Left lung (tissue), 10 donors: ENCODE results near the gene PLEKHA7. TPM values are rescaled to one million over a fixed set of nuclear protein-coding genes. Genes with fewer than 3 reads are reported as not detected.

ENCODE experiments used
- ATAC-seq: fragments of 200-7000 bp; cut with Tn5 transposase; one replicate; pipeline ENCODE4 v1.9.1; 2020; ENCODE audit warnings: moderate library complexity
- DNase-seq, 4 donors: peaks; one replicate each; pipeline ENCODE4 v3.0.0-alpha.2; 2013 to 2020
- H3K27ac ChIP-seq, 2 donors: fragments of 200-600 bp; sonication (generic) in 1 of 2; one replicate each; pipeline versions ENCODE4 v1.5.0 to v1.8.0; 2020 to 2021
- H3K27me3 ChIP-seq, 2 donors: fragments of 200-600 bp; sonication (generic) in 1 of 2; one replicate each; pipeline versions ENCODE4 v1.5.0 to v1.8.0; 2020 to 2021
- H3K36me3 ChIP-seq, 2 donors: fragments of 200-600 bp; sonication (generic) in 1 of 2; one replicate each; pipeline versions ENCODE4 v1.5.0 to v1.8.0; 2020 to 2021
- H3K4me1 ChIP-seq, 2 donors: fragments of 200-600 bp; one replicate each; pipeline ENCODE4 v1.8.0; 2021
- H3K4me3 ChIP-seq, 2 donors: fragments of 200-600 bp; sonication (generic) in 1 of 2; one replicate each; pipeline versions ENCODE4 v1.5.0 to v1.8.0; 2020 to 2021; ENCODE audit warnings: mild to moderate bottlenecking in 1 of 2
- H3K9me3 ChIP-seq, 2 donors: fragments of 200-600 bp; sonication (generic) in 1 of 2; one replicate each; pipeline versions ENCODE4 v1.5.0 to v1.8.0; 2020 to 2021
- intact Hi-C, 2 donors: fragments of 100-400 bp; cut with DNase I; formaldehyde crosslinking; loops; one replicate each; pipeline versions ENCODE4 v1.11.2 to v1.14.2; 2022
- polyA plus RNA-seq, 6 donors: library from polyadenylated mRNA; unstranded; fragments of 120-200 nt; gene quantifications; one replicate each; pipeline ENCODE4 v1.2.1, GENCODE V29; 2013; ENCODE audit not compliant: insufficient read length in 6 of 6
- total RNA-seq, 2 donors: library from RNA; stranded (reverse); fragmentation: NEBNext Ultra II Directional; extraction: Animal tissue kit (Norgen Biotek cat#: 25700); gene quantifications; one replicate each; pipeline ENCODE4 v1.2.1, GENCODE V29; 2021
- TF ChIP-seq, protein P1 (sequence below), 2 donors: fragments of 200-600 bp; sonication (generic) in 1 of 2; IDR thresholded peaks; one replicate each; pipeline versions ENCODE4 v1.5.0 to v1.8.0; 2021; ENCODE audit warnings: antibody characterized with exemption in 2 of 2
- donor health status: DM: no; HTN: yes; CAD: no.
- donor health status: DM: no; HTN: no; CAD: no.

Gene PLEKHA7
- total and polyA plus RNA-seq, 8 donors = 24.4 to 33.7 (median 29.6) TPM

DNA sequence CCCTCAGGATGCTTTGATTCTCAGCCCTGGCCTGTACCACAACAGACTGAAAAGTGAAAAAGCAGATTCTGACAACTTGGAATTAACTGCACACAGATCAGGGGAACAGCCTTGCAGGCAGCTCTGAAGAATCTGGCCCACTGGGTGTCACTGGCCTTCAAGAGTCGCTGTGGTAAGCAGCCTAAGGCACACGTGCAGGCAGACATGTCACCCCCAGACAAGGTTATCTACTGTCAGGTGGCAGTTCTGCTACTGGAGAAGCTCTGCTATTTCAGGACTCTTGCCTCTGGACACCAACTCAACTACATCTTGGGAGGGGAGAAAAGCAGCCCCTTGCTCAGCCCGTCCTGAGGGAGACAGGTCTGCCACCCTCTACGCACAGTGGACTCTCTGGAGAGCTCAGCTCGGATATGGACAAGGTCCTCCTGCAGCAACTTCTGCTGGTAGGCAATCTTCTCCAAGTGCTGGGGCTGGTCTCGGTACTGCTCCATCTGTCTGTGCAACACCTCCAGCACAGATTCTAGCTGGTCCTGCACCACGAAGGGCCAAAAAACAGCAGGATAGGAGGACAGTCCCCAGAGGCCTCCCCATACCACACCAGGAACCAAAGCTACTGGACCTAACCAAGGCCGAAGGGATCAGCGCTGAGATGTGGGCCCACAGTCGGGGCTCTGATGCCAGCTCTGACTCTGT, 212.8 kb downstream of the PLEKHA7 start:
- H3K4me1 ChIP-seq = peaks cover 12 to 14% of the 10 kb centered on the region in 2 donors
- TF ChIP-seq, protein P1, sequence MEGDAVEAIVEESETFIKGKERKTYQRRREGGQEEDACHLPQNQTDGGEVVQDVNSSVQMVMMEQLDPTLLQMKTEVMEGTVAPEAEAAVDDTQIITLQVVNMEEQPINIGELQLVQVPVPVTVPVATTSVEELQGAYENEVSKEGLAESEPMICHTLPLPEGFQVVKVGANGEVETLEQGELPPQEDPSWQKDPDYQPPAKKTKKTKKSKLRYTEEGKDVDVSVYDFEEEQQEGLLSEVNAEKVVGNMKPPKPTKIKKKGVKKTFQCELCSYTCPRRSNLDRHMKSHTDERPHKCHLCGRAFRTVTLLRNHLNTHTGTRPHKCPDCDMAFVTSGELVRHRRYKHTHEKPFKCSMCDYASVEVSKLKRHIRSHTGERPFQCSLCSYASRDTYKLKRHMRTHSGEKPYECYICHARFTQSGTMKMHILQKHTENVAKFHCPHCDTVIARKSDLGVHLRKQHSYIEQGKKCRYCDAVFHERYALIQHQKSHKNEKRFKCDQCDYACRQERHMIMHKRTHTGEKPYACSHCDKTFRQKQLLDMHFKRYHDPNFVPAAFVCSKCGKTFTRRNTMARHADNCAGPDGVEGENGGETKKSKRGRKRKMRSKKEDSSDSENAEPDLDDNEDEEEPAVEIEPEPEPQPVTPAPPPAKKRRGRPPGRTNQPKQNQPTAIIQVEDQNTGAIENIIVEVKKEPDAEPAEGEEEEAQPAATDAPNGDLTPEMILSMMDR (IDR thresholded peaks at IDR 0.05) = no peak
- H3K9me3 ChIP-seq = no peaks in the 10 kb centered on the region
- H3K36me3 ChIP-seq = no peaks in the 10 kb centered on the region
- H3K27ac ChIP-seq = no peak overlapping the region
- no peak overlapping the region for H3K4me3 ChIP-seq
- H3K27me3 ChIP-seq = no peaks in the 10 kb centered on the region
- DNase-seq (no peak), ATAC-seq (no peak)
- intact Hi-C loops = no loop called here

DNA sequence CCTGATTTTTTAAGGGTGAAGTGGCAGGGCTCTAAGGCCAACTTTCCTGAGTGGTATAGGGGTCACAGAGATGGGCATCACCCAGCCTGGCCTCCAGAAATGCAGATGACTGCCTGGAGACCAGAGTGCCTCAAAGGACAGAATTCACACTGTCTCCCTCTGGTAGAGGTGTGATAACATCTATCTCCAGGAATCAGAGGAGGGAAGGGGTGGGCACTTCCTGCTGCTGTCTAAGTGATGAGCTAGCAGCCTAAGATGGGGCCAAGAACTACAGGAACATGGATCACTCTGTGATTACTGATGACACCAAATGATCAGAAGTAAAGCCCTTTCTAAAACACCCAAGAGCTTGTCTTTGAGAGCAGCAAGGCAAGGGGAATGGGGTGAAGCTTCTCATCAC, 213.8 kb downstream of the PLEKHA7 start:
- TF ChIP-seq, protein P1 (IDR thresholded peaks at IDR 0.05) = no peak
- intact Hi-C loops = no loop called here
- Histone ChIP-seq H3K27ac (no peak overlapping the region), H3K4me1 (peaks cover 5 to 8% of the 10 kb centered on the region in 2 donors), H3K4me3 (no peak overlapping the region), H3K27me3 (no peaks in the 10 kb centered on the region), H3K9me3 (no peaks in the 10 kb centered on the region), H3K36me3 (no peaks in the 10 kb centered on the region)
- ATAC-seq (no peak), DNase-seq (no peak)

DNA sequence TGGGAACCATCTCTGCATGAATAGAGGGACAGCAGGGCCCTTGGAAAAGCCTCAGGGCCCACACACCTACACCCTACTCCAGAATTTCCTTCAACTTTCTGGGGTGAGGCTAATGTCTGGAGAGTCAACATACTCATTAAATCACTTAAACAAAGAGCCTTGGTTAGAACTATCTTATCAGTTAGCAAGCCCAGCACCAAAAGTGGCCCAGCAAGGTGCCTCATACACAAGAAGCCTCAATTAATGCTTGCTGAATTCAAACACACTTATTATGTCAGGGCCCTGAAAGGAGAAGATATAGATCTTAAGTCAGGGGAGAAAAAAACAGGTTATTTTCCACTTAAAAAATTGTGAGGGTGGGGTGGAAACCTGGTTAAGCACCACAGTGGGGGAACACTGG, 214.3 kb downstream of the PLEKHA7 start:
- intact Hi-C loops = no loop called here

DNA sequence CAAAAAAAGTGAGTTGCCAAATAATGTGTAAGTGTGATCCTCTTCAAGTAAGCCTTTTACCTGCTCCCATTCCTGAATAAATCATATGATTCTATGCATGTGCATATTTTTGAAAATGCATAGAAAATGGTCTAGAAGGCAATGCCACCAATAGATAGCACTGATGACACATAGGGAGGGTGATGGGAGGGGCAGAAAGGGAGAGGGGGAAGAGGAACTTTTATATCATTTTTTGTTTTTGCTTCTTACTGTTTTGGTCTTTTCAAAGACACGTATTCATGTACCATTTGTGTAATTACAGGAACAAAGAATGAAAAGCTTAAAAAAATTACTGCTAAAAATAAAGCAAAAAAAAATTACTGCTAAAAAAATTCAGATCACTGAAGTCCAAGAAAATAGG, 215.0 kb downstream of the PLEKHA7 start:
- no peak for DNase-seq
- Histone ChIP-seq H3K4me3 (no peak overlapping the region), H3K9me3 (no peaks in the 10 kb centered on the region), H3K27ac (no peak overlapping the region), H3K27me3 (no peaks in the 10 kb centered on the region), H3K4me1 (peaks cover under 1 to 8% of the 10 kb centered on the region in 2 donors), H3K36me3 (no peaks in the 10 kb centered on the region)
- TF ChIP-seq, protein P1 (IDR thresholded peaks at IDR 0.05) = no peak
- ATAC-seq = no peak
- intact Hi-C loops = no loop called here

More for the DNA sequence above, 214.3 kb downstream of the PLEKHA7 start:
- Histone ChIP-seq H3K27me3 (no peaks in the 10 kb centered on the region), H3K36me3 (no peaks in the 10 kb centered on the region), H3K4me1 (peaks cover 2 to 7% of the 10 kb centered on the region in 2 donors), H3K9me3 (no peaks in the 10 kb centered on the region), H3K4me3 (no peak overlapping the region), H3K27ac (no peak overlapping the region)
- no peak for DNase-seq
- ATAC-seq = no peak
- TF ChIP-seq, protein P1 (IDR thresholded peaks at IDR 0.05) = no peak

DNA sequence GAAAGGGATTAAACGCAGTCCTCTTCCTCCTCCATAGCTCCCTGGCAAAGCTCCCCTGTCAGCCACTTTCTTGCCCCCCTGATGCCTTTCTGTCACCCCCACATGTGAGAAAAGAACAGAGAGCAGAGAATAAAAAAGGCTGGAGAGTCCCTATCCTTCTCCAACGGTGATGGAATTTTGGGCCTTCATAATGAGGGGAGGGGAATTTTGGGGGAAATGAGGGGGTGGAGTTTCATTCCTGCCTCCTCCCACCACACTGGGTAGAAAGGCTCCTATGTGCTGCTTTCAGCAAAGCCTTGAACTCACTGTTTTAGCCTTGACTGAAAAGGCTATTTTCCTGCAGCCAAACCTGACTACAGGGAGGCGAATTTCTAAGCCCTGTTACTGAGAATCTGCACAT, 216.4 kb downstream of the PLEKHA7 start:
- H3K36me3 ChIP-seq = peaks cover 0 to 7% of the 10 kb centered on the region in 2 donors

More for the DNA sequence above, 216.4 kb downstream of the PLEKHA7 start:
- no peak overlapping the region for H3K27ac ChIP-seq
- intact Hi-C loops = no loop called here
- H3K4me3 ChIP-seq = no peak overlapping the region
- H3K9me3 ChIP-seq = no peaks in the 10 kb centered on the region
- DNase-seq = no peak
- H3K27me3 ChIP-seq = no peaks in the 10 kb centered on the region
- TF ChIP-seq, protein P1 (IDR thresholded peaks at IDR 0.05) = no peak
- peaks cover 0 to 15% of the 10 kb centered on the region in 2 donors for H3K4me1 ChIP-seq
- no peak for ATAC-seq
